Keratinocyte (primary cell): ENCODE data around the gene DNHD1. TPM values are rescaled to one million over a fixed set of nuclear protein-coding genes. Genes with fewer than 3 reads are reported as not detected.

Source experiments
- DNase-seq: peaks from one replicate; pipeline ENCODE4 v3.0.0-alpha.2; 2011; ENCODE audit warnings: low read depth, missing footprints, low spot score
- FAIRE-seq: peaks from 2 replicates; lab custom pipeline; 2011; peaks lifted over from hg19 to GRCh38; lab: Jason Lieb, UNC
- H2AFZ ChIP-seq: 2 replicates; pipeline ENCODE4 v1.6.0; 2012; ENCODE audit warnings: low read length, control low read depth, inconsistent platforms; ENCODE audit not compliant: control insufficient read depth
- H3K27ac ChIP-seq: 2 replicates; pipeline ENCODE4 v1.5.1; 2011; ENCODE audit warnings: low read length; ENCODE audit not compliant: control insufficient read depth, insufficient read depth
- H3K27me3 ChIP-seq: 3 replicates; pipeline ENCODE4 v1.6.0; 2011; ENCODE audit warnings: low read length; ENCODE audit not compliant: control insufficient read depth, insufficient read depth; ENCODE audit errors: extremely low read depth
- H3K36me3 ChIP-seq, 2 experiments: 2 replicates in 1 of 2; 3 replicates in 1 of 2; pipeline ENCODE4 v1.5.1; 2011; ENCODE audit warnings: low read length in 2 of 2, mild to moderate bottlenecking in 1 of 2; ENCODE audit not compliant: control insufficient read depth in 2 of 2, insufficient read depth in 2 of 2; ENCODE audit errors: extremely low read depth in 1 of 2
- H3K4me1 ChIP-seq: 3 replicates; pipeline ENCODE4 v1.5.1; 2011; ENCODE audit warnings: low read length; ENCODE audit not compliant: control insufficient read depth, insufficient read depth; ENCODE audit errors: extremely low read depth
- H3K4me2 ChIP-seq: 3 replicates; pipeline ENCODE4 v1.6.0; 2011; ENCODE audit warnings: low read depth, low read length; ENCODE audit not compliant: control insufficient read depth, insufficient read depth; ENCODE audit errors: extremely low read depth
- H3K4me3 ChIP-seq, 3 experiments: fragments of 200-600 bp in 1 of 3; sonication (generic) in 1 of 3; 2 replicates in 2 of 3; 3 replicates in 1 of 3; pipeline ENCODE4 v1.5.1; 2011 to 2016; ENCODE audit warnings: low read length in 3 of 3, mild to moderate bottlenecking in 3 of 3, control low read depth in 2 of 3, inconsistent platforms in 1 of 3, low read depth in 1 of 3, mixed read lengths in 1 of 3, mixed run types in 1 of 3, moderate library complexity in 1 of 3; ENCODE audit not compliant: control insufficient read depth in 2 of 3, insufficient read depth in 2 of 3; ENCODE audit errors: extremely low read depth in 1 of 3
- H3K79me2 ChIP-seq: 2 replicates; pipeline ENCODE4 v1.6.0; 2012; ENCODE audit warnings: low read length; ENCODE audit not compliant: control insufficient read depth, insufficient read depth
- H3K9ac ChIP-seq: 3 replicates; pipeline ENCODE4 v1.6.0; 2011; ENCODE audit warnings: low read length; ENCODE audit not compliant: control insufficient read depth, insufficient read depth; ENCODE audit errors: extremely low read depth
- H3K9me1 ChIP-seq: 3 replicates; pipeline ENCODE4 v1.6.0; 2011; ENCODE audit warnings: low read length; ENCODE audit not compliant: control insufficient read depth, insufficient read depth; ENCODE audit errors: extremely low read depth
- H3K9me3 ChIP-seq: 2 replicates; pipeline ENCODE4 v1.5.1; 2012; ENCODE audit warnings: low read depth, low read length; ENCODE audit not compliant: control insufficient read depth
- H4K20me1 ChIP-seq: 3 replicates; pipeline ENCODE4 v1.6.0; 2011; ENCODE audit warnings: low read length; ENCODE audit not compliant: control insufficient read depth, insufficient read depth; ENCODE audit errors: extremely low read depth
- CTCF ChIP-seq, 3 experiments: IDR thresholded peaks in 1 of 3; conservative IDR thresholded peaks in 1 of 3; optimal IDR thresholded peaks in 1 of 3; 2 replicates in 2 of 3; 3 replicates in 1 of 3; pipeline versions ENCODE3 to v1.5.1; 2011; ENCODE audit warnings: low read length in 3 of 3, mild to moderate bottlenecking in 3 of 3, moderate library complexity in 2 of 3, control low read depth in 1 of 3, inconsistent platforms in 1 of 3; ENCODE audit not compliant: insufficient read depth in 2 of 3; ENCODE audit errors: extremely low read depth in 1 of 3
- EZH2 ChIP-seq: IDR thresholded peaks from one replicate; pipeline ENCODE4 v1.6.1; 2012; ENCODE audit warnings: inconsistent platforms, mild to moderate bottlenecking, low read length, moderate library complexity
- dilution Hi-C: fragments of 300-500 bp; cut with MboI; formaldehyde crosslinking; loops from one replicate; pipeline ENCODE4 v1.7.0; 2020; ENCODE audit warnings: low sequenced_read_pairs; ENCODE audit not compliant: extremely low pct_ligation_motif_present
- polyA plus RNA-seq, 5 experiments: library from polyadenylated mRNA; depleted of rRNA in 3 of 5; stranded (reverse) in 3 of 5; stranded (forward) in 1 of 5; unstranded in 1 of 5; fragments of >200 nt; gene quantifications; 1 replicate in 1 of 5; 2 replicates in 3 of 5; 3 replicates in 1 of 5; pipeline versions ENCODE4 v1.2.1 to v1.2.3, GENCODE V29; 2011 to 2012; ENCODE audit warnings: missing spikeins in 2 of 5, low read depth in 1 of 5, low replicate concordance in 1 of 5

The DNHD1 gene
- polyA plus RNA-seq, 1 donor (not counting 4 experiments of a cell fraction or from before 2014, with no cell fraction given): 2.9 TPM

GRCh38 chr11:6608011-6608410 is 110.9 kb downstream of the DNHD1 start:
- no peaks in the 10 kb centered on the region for H4K20me1 ChIP-seq
- H3K27me3 ChIP-seq: no peaks in the 10 kb centered on the region
- H3K9me3 ChIP-seq: no peaks in the 10 kb centered on the region
- no peak overlapping the region for H3K27ac ChIP-seq
- peaks cover 27 to 39% of the 10 kb centered on the region in 2 experiments for H3K36me3 ChIP-seq
- H3K79me2 ChIP-seq: peaks cover 64% of the 10 kb centered on the region
- DNase-seq: no peak
- H3K4me2 ChIP-seq: no peak overlapping the region
- peaks cover 43% of the 10 kb centered on the region for H3K4me1 ChIP-seq
- no peak overlapping the region for H3K9ac ChIP-seq
- dilution Hi-C loops: no loop called here
- H3K4me3 ChIP-seq: no peak overlapping the region
- no peaks in the 10 kb centered on the region for H3K9me1 ChIP-seq
- FAIRE-seq: no peak
- TF ChIP-seq CTCF (optimal IDR thresholded peaks at IDR 0.05 in 1 of 3, IDR thresholded peaks at IDR 0.05 in 1 of 3, conservative IDR thresholded peaks at IDR 0.05 in 1 of 3; ENCODE audit: extremely low read depth in 1 of 3, insufficient read depth in 2 of 3, low read length in 3 of 3) (no peak), EZH2 (no peak)
- no peak overlapping the region for H2AFZ ChIP-seq

DNA sequence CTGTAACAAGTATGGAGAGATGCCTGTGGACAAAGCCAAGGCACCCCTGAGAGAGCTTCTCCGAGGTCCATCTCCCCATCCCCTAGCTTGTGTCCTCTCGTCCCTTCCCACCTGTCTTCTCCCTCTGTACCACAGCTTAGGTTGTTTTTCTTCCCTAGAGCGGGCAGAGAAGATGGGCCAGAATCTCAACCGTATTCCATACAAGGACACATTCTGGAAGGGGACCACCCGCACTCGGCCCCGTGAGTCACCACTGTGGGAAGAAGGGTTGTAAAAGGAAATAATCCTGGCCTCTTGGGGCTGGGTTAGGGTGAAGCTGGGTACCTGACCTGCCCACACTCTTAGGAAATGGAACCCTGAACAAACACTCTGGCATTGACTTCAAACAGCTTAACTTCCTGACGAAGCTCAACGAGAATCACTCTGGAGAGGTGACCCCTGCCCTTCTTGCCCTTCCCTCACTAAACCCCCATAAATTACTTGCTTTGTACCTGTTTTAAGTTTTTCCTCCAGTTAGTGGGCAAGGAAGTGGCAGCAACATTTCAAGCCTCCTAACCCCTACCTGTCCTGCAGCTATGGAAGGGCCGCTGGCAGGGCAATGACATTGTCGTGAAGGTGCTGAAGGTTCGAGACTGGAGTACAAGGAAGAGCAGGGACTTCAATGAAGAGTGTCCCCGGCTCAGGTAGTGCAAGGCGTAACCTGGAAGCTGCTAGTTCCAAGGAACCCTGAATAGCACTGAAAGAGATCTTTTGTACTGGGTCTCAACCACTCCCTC is 111.8 kb downstream of the DNHD1 start:
- dilution Hi-C loops: no loop called here
- Histone ChIP-seq H3K4me2 (no peak overlapping the region), H3K27me3 (no peaks in the 10 kb centered on the region), H3K4me3 (no peak overlapping the region), H3K9me1 (no peaks in the 10 kb centered on the region), H4K20me1 (no peaks in the 10 kb centered on the region), H3K9me3 (no peaks in the 10 kb centered on the region), H2AFZ (no peak overlapping the region), H3K4me1 (peaks cover 45% of the 10 kb centered on the region), H3K27ac (no peak overlapping the region), H3K79me2 (peaks cover 57% of the 10 kb centered on the region), H3K9ac (no peak overlapping the region), H3K36me3 (peaks cover 29 to 39% of the 10 kb centered on the region in 2 experiments)
- DNase-seq (no peak), FAIRE-seq (no peak)
- no peak for TF ChIP-seq CTCF (optimal IDR thresholded peaks at IDR 0.05 in 1 of 3, IDR thresholded peaks at IDR 0.05 in 1 of 3, conservative IDR thresholded peaks at IDR 0.05 in 1 of 3; ENCODE audit: extremely low read depth in 1 of 3, insufficient read depth in 2 of 3, low read length in 3 of 3)
- TF ChIP-seq EZH2: no peak
